Endothelial cell (in vitro differentiated cells): ENCODE results near the gene WSCD1. TPM values are rescaled to one million over a fixed set of nuclear protein-coding genes. Genes with fewer than 3 reads are reported as not detected.

ENCODE experiments used
- DNase-seq: peaks from one replicate; pipeline ENCODE4 v3.0.0; 2021; ENCODE audit warnings: low spot score
- H3K27ac Mint-ChIP-seq: one replicate; pipeline ENCODE4 v1.8.0; 2021; ENCODE audit warnings: mixed read lengths, inconsistent platforms; ENCODE audit not compliant: unreplicated experiment
- H3K27me3 Mint-ChIP-seq: one replicate; pipeline ENCODE4 v1.8.0; 2021; ENCODE audit warnings: mild to moderate bottlenecking, moderate library complexity, mixed read lengths, inconsistent platforms; ENCODE audit not compliant: unreplicated experiment
- H3K36me3 Mint-ChIP-seq: one replicate; pipeline ENCODE4 v1.8.0; 2021; ENCODE audit warnings: mild to moderate bottlenecking, low read depth, mixed read lengths, inconsistent platforms; ENCODE audit not compliant: unreplicated experiment
- H3K4me1 Mint-ChIP-seq: one replicate; pipeline ENCODE4 v1.8.0; 2021; ENCODE audit warnings: mild to moderate bottlenecking, mixed read lengths, inconsistent platforms; ENCODE audit not compliant: unreplicated experiment
- H3K4me3 Mint-ChIP-seq: one replicate; pipeline ENCODE4 v1.8.0; 2021; ENCODE audit warnings: mild to moderate bottlenecking, mixed read lengths, inconsistent platforms; ENCODE audit not compliant: unreplicated experiment
- H3K9me3 Mint-ChIP-seq: one replicate; pipeline ENCODE4 v1.8.0; 2021; ENCODE audit warnings: mixed read lengths, inconsistent platforms; ENCODE audit not compliant: unreplicated experiment
- total RNA-seq: library from RNA; stranded (reverse); fragmentation: NEBNext Ultra II Directional; extraction: Animal tissue kit (Norgen Biotek cat#: 25700); gene quantifications from one replicate; pipeline ENCODE4 v1.2.1, GENCODE V29; 2021; ENCODE audit not compliant: unreplicated experiment
- TF ChIP-seq, protein P1 (sequence below): fragments of 200-600 bp; sonication (generic); IDR thresholded peaks from one replicate; pipeline ENCODE4 v1.5.0; 2021; ENCODE audit warnings: antibody characterized with exemption; ENCODE audit not compliant: unreplicated experiment

WSCD1 gene
- total RNA-seq, 1 donor from 2014 or later: 43.9 TPM

DNA sequence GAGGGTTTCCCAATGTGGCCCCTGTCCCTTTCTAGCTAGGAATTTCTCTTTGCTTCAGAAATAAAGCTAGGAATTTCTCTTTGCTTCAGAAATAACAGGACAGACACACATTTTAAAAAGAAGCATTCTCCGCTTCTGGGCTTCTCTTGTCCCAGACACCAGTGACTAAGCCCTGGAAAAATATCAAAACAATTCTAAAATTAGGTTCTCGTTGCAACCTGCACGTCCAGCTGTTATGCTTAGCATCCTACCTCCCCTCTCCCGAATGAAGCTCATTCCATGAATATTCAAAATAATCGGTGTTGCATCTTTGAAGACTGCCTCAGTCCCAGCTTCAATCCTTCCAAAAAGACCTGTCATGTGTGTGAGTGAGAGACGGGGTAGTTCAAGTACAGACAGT, 45.6 kb upstream of the WSCD1 start:
- H3K36me3 Mint-ChIP-seq: no peaks in the 10 kb centered on the region
- peaks cover 8% of the 10 kb centered on the region for H3K27me3 Mint-ChIP-seq
- no peak overlapping the region for H3K4me3 Mint-ChIP-seq
- no peak for DNase-seq
- TF ChIP-seq, protein P1, sequence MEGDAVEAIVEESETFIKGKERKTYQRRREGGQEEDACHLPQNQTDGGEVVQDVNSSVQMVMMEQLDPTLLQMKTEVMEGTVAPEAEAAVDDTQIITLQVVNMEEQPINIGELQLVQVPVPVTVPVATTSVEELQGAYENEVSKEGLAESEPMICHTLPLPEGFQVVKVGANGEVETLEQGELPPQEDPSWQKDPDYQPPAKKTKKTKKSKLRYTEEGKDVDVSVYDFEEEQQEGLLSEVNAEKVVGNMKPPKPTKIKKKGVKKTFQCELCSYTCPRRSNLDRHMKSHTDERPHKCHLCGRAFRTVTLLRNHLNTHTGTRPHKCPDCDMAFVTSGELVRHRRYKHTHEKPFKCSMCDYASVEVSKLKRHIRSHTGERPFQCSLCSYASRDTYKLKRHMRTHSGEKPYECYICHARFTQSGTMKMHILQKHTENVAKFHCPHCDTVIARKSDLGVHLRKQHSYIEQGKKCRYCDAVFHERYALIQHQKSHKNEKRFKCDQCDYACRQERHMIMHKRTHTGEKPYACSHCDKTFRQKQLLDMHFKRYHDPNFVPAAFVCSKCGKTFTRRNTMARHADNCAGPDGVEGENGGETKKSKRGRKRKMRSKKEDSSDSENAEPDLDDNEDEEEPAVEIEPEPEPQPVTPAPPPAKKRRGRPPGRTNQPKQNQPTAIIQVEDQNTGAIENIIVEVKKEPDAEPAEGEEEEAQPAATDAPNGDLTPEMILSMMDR: no peak
- H3K4me1 Mint-ChIP-seq: peaks cover 13% of the 10 kb centered on the region
- peaks cover 4% of the 10 kb centered on the region for H3K9me3 Mint-ChIP-seq
- H3K27ac Mint-ChIP-seq: no peak overlapping the region

DNA sequence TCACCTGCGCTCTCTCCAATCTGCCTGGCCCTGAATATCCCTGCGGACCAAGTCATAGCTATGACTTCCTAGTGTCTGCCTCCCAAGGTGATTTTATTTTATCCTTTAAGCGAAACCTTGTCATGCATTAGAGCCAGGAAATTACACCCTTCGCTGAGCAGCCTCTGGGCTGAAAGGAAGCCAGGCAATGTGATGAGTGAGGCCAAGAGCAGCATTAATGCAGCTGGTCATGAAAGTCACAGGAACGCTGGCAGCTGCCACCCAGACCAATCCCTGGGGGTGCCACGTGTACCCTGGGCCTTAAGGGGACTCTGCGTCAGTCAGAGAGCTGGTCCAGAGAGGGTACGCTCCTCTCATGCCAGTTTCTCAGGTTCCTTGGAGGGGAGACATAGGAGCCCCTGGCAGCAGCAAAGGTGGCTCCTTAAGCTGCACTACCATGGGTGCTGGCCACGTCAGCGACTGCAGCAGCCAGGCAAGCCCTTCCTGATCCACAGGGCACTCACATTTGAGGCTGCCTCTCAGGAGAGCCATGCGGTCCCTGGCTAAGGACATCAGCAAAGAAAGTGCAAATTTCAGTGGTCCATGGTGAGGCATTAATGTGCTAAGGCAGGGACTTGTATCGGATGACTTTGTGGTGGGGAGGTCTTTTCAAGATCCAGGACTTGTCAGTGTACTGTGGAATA, 42.7 kb upstream of the WSCD1 start:
- Mint-ChIP-seq H3K9me3 (peaks cover 4% of the 10 kb centered on the region), H3K36me3 (no peaks in the 10 kb centered on the region), H3K27ac (no peak overlapping the region), H3K4me1 (peaks cover 13% of the 10 kb centered on the region), H3K27me3 (peaks cover 9% of the 10 kb centered on the region), H3K4me3 (no peak overlapping the region)
- TF ChIP-seq, protein P1: no peak
- no peak for DNase-seq

DNA sequence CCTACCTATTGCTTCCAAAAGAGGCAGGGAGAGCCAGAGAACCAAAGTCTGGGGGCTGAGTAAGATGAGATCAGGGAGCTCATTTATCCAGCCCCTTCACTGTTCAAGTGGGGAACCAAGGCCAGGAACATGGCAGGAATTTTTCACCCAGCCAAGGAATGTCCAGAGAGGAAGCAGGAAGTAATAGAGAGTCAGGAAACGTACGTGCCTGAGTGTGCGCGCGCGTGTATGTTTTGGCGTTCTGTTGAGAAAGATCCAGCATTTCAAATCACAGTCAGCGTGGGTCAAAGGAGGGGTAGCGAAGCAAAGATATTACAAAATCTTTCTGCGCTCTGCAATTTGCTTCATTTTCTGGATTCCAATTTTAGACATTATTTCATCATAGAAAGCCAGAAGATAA, 41.9 kb upstream of the WSCD1 start:
- peaks cover 13% of the 10 kb centered on the region for H3K4me1 Mint-ChIP-seq
- no peak overlapping the region for H3K4me3 Mint-ChIP-seq
- peaks cover 8% of the 10 kb centered on the region for H3K27me3 Mint-ChIP-seq
- H3K9me3 Mint-ChIP-seq: peaks cover 4% of the 10 kb centered on the region
- no peak overlapping the region for H3K27ac Mint-ChIP-seq
- peak; percentile 33 for DNase-seq
- H3K36me3 Mint-ChIP-seq: no peaks in the 10 kb centered on the region
- TF ChIP-seq, protein P1: no peak

DNA sequence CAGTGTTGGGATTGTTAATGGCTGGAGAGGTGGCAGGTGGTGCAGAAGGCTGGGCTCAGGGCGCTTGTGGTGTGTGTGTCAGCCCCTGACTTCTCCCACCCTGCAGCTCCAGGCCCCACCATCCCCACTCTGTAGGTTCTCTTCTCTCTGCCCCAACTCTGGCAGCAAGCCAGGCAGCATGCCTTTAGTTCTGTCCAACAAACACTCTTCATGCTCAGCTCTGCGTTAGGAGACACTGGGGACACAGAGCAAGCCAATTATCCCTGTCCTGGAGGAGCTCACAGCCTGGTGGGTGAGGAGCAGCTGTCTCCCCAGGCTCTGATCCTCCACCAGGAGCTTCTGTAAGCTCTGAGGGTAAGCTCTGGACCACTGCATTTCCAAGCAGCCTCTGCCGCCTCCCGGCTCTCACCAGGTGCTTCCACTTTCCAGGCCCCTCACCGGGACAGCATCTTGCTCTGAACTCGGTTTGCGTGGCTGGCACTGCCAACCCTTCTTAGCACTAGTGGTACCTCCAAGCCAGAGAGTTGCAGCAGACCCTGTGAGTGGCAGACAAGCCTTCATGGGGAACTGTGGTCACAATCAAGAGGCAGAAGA, 34.3 kb upstream of the WSCD1 start:
- H3K36me3 Mint-ChIP-seq: no peaks in the 10 kb centered on the region
- no peaks in the 10 kb centered on the region for H3K9me3 Mint-ChIP-seq
- no peak overlapping the region for H3K4me3 Mint-ChIP-seq
- H3K27me3 Mint-ChIP-seq: peaks cover 7% of the 10 kb centered on the region
- no peak for DNase-seq
- H3K27ac Mint-ChIP-seq: no peak overlapping the region
- H3K4me1 Mint-ChIP-seq: no peaks in the 10 kb centered on the region
- TF ChIP-seq, protein P1: no peak

DNA sequence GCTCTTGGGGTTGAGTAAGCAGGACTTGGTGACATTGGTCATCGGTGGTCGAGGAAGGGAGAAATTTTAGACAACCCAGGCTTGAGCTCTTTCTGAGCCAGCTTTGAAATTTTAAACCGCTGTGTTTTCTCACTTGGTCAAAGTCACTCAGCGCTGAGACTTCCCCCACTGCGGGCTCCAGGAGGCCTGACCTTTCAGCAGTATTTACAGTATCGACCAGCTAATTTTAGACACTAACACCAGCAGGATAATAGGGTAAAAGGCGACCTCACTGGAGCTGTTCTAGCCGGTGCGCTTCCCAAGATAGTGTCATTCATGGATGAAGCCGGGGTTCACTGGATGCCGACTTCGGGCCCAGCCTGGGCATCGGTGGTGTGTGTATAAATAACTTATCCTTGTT, 29.7 kb upstream of the WSCD1 start:
- Mint-ChIP-seq H3K4me3 (no peak overlapping the region), H3K4me1 (peaks cover 5% of the 10 kb centered on the region), H3K9me3 (no peaks in the 10 kb centered on the region), H3K27ac (no peak overlapping the region), H3K36me3 (no peaks in the 10 kb centered on the region), H3K27me3 (no peaks in the 10 kb centered on the region)
- TF ChIP-seq, protein P1: no peak
- DNase-seq: no peak
